HCT116 (cell line): ENCODE results near the gene PSMA3. TPM values are rescaled to one million over a fixed set of nuclear protein-coding genes. Genes with fewer than 3 reads are reported as not detected.

Experiments
- ATAC-seq: fragments of 200-7000 bp; cut with Tn5 transposase; 2 replicates; pipeline ENCODE4 v1.9.1; 2020; ENCODE audit warnings: mild to moderate bottlenecking, moderate library complexity
- BruUV-seq: library from RNA; stranded (reverse); fragments of 400-500 nt; replicated peaks from 2 replicates; lab custom pipeline; 2021; lab: Mats Ljungman, UMichigan
- CTCF ChIA-PET: fragments of 300-600 bp; sonication (Branson Sonifier 250); formaldehyde crosslinking; loops from one replicate; lab custom pipeline; 2021; ENCODE audit warnings: antibody characterized with exemption; lab: Charles Lee
- POLR2A ChIA-PET: fragments of 300-600, 350-600 bp; sonication (Branson Sonifier 250); formaldehyde crosslinking; loops from one replicate; lab custom pipeline; 2021; ENCODE audit warnings: antibody characterized with exemption; lab: Charles Lee
- RAD21 ChIA-PET, 2 experiments: fragments of 300-600 bp; sonication (Branson Sonifier 250); formaldehyde crosslinking; loops; one replicate each; lab custom pipeline; 2023; ENCODE audit warnings: low total read pairs in 2 of 2; ENCODE audit not compliant: uncharacterized antibody in 2 of 2, unreplicated experiment in 2 of 2, low non-redundant PET in 1 of 2; lab: Charles Lee
- DNase-seq: peaks from one replicate; pipeline ENCODE4 v3.0.0-alpha.2; 2010; ENCODE audit warnings: low read depth, low spot score
- H2AFZ ChIP-seq: fragments of 200-600 bp; shearing (Covaris generic), sonication (generic); 2 replicates; pipeline ENCODE4 v1.6.1; 2017; ENCODE audit warnings: low read depth, mixed run types, mixed read lengths, antibody characterized with exemption, low read length; ENCODE audit not compliant: poor library complexity, severe bottlenecking
- H3K27ac ChIP-seq: 2 replicates; pipeline ENCODE4 v1.5.1; 2012; ENCODE audit warnings: low read depth, low read length
- H3K27me3 ChIP-seq: fragments of 200-600 bp; sonication (generic); 2 replicates; pipeline ENCODE4 v1.6.1; 2016; ENCODE audit warnings: mixed run types, low read length, mixed read lengths; ENCODE audit not compliant: insufficient read depth
- H3K36me3 ChIP-seq, 2 experiments: fragments of 200-500 bp in 1 of 2; fragments of 200-600 bp in 1 of 2; sonication (Bioruptor generic) in 1 of 2; sonication (generic) in 1 of 2; 2 replicates each; pipeline versions ENCODE4 v1.5.1 to v1.6.1; 2014 to 2016; ENCODE audit warnings: low read length in 2 of 2, inconsistent platforms in 1 of 2, mixed read lengths in 1 of 2, mixed run types in 1 of 2; ENCODE audit not compliant: insufficient read depth in 2 of 2, control insufficient read depth in 1 of 2
- H3K4me1 ChIP-seq, 2 experiments: fragments of 200-600 bp in 1 of 2; sonication (generic) in 1 of 2; 2 replicates each; pipeline versions ENCODE4 v1.5.1 to v1.6.1; 2012 to 2017; ENCODE audit warnings: low read length in 2 of 2, inconsistent platforms in 1 of 2, mild to moderate bottlenecking in 1 of 2, mixed read lengths in 1 of 2, mixed run types in 1 of 2, moderate library complexity in 1 of 2; ENCODE audit not compliant: insufficient read depth in 2 of 2, control insufficient read depth in 1 of 2
- H3K4me2 ChIP-seq: fragments of 200-600 bp; sonication (generic); 2 replicates; pipeline ENCODE4 v1.6.1; 2017; ENCODE audit warnings: mixed run types, low read length, mixed read lengths
- H3K4me3 ChIP-seq, 2 experiments: fragments of 200-600 bp in 1 of 2; sonication (generic) in 1 of 2; replicated peaks in 1 of 2; 2 replicates each; pipeline ENCODE4 v1.5.1; 2011 to 2016; ENCODE audit warnings: low read length in 2 of 2, control low read depth in 1 of 2, low read depth in 1 of 2, mild to moderate bottlenecking in 1 of 2, mixed read lengths in 1 of 2, mixed run types in 1 of 2
- H3K79me2 ChIP-seq: fragments of 200-600 bp; sonication (generic); 2 replicates; pipeline ENCODE4 v1.6.1; 2017; ENCODE audit warnings: mild to moderate bottlenecking, mixed run types, low read length, moderate library complexity, mixed read lengths; ENCODE audit not compliant: insufficient read depth
- H3K9ac ChIP-seq: fragments of 200-600 bp; sonication (generic); 2 replicates; pipeline ENCODE4 v1.6.1; 2016; ENCODE audit warnings: low read length, mixed read lengths
- H3K9me2 ChIP-seq: fragments of 200-600 bp; sonication (generic), shearing (Covaris generic); 2 replicates; pipeline ENCODE4 v1.6.1; 2017; ENCODE audit warnings: mixed run types, mild to moderate bottlenecking, moderate library complexity; ENCODE audit not compliant: insufficient read depth
- H3K9me3 ChIP-seq, 2 experiments: fragments of 200-500 bp in 1 of 2; fragments of 200-600 bp in 1 of 2; sonication (Bioruptor generic) in 1 of 2; sonication (generic) in 1 of 2; 2 replicates each; pipeline ENCODE4 v1.6.1; 2014 to 2017; ENCODE audit warnings: low read length in 2 of 2, mixed read lengths in 2 of 2, inconsistent platforms in 1 of 2, low read depth in 1 of 2, mild to moderate bottlenecking in 1 of 2, mixed run types in 1 of 2, moderate library complexity in 1 of 2; ENCODE audit not compliant: control insufficient read depth in 1 of 2, insufficient read depth in 1 of 2
- H4K20me1 ChIP-seq: fragments of 200-600 bp; sonication (generic), shearing (Covaris generic); 2 replicates; pipeline ENCODE4 v1.6.1; 2017; ENCODE audit warnings: mixed run types, mild to moderate bottlenecking, moderate library complexity; ENCODE audit not compliant: insufficient read depth
- EGR1 ChIP-seq: IDR thresholded peaks from 2 replicates; pipeline ENCODE4 v1.6.1; 2012; ENCODE audit warnings: low read depth
- EZH2 ChIP-seq: fragments of 200-600 bp; sonication (generic); IDR thresholded peaks from 2 replicates; pipeline ENCODE4 v1.6.1; 2017; ENCODE audit warnings: antibody characterized with exemption, mixed run types
- EZH2phosphoT487 ChIP-seq: fragments of 200-600 bp; IDR thresholded peaks from 2 replicates; pipeline ENCODE4 v1.6.1; 2018; ENCODE audit warnings: antibody characterized with exemption, borderline replicate concordance
- FOSL1 ChIP-seq: IDR thresholded peaks from 2 replicates; pipeline ENCODE4 v1.6.1; 2012; ENCODE audit warnings: low read depth
- JUND ChIP-seq: IDR thresholded peaks from 2 replicates; pipeline ENCODE4 v1.6.1; 2012
- POLR2AphosphoS5 ChIP-seq: IDR thresholded peaks from 2 replicates; pipeline ENCODE4 v1.6.1; 2011; ENCODE audit warnings: mild to moderate bottlenecking, low read depth, low read length, moderate library complexity
- REST ChIP-seq: IDR thresholded peaks from 2 replicates; pipeline ENCODE4 v1.6.1; 2012; ENCODE audit warnings: low read depth
- SIN3A ChIP-seq: IDR thresholded peaks from 2 replicates; pipeline ENCODE4 v1.6.1; 2012; ENCODE audit warnings: low read depth
- SRF ChIP-seq: IDR thresholded peaks from 2 replicates; pipeline ENCODE4 v1.6.1; 2012; ENCODE audit warnings: low read depth
- ZFX ChIP-seq: fragments of 450-650 bp; IDR thresholded peaks from 2 replicates; pipeline ENCODE4 v1.6.1; 2017
- intact Hi-C: fragments of 100-400 bp; cut with micrococcal nuclease; formaldehyde crosslinking; loops from 2 replicates; pipeline ENCODE4 v1.10.0; 2022
- total RNA-seq: library from RNA; stranded (reverse); gene quantifications from one replicate; pipeline ENCODE4 v1.2.1, GENCODE V29; 2021; ENCODE audit not compliant: unreplicated experiment

The PSMA3 gene
- total RNA-seq, 1 experiment from 2014 or later: 267 TPM

- DNase-seq: no peak
Measured at GRCh38 chr14:58213176-58213575, 31.5 kb upstream of the PSMA3 start.

More at GRCh38 chr14:58213176-58213575, 31.5 kb upstream of the PSMA3 start:
- ChIA-PET POLR2A (interaction anchor here (0.6 kb wide), 1 partner anchor 80 kb away, joined by 5 read pairs; no protein-coding TSS in a partner anchor), RAD21 (no interaction called here), CTCF (no interaction called here)
- intact Hi-C loops: no loop called here
- BruUV-seq: no TSS peak
- Histone ChIP-seq H3K27me3 (no peaks in the 10 kb centered on the region), H3K36me3 (peaks cover 9 to 13% of the 10 kb centered on the region in 2 experiments; a peak in 3 of 4 replicates), H3K9me3 (no peaks in the 10 kb centered on the region), H3K4me1 (peaks cover 11 to 12% of the 10 kb centered on the region in 2 experiments; a peak in 3 of 4 replicates), H3K4me3 (no peak overlapping the region), H4K20me1 (no peaks in the 10 kb centered on the region), H2AFZ (no peak overlapping the region), H3K4me2 (no peak overlapping the region), H3K79me2 (no peaks in the 10 kb centered on the region), H3K9ac (no peak overlapping the region), H3K27ac (no peak overlapping the region), H3K9me2 (no peaks in the 10 kb centered on the region)
- no peak for ATAC-seq
- no peak for TF ChIP-seq FOSL1
- TF ChIP-seq SRF: no peak
- no peak for TF ChIP-seq ZFX
- TF ChIP-seq EZH2phosphoT487: no peak
- no peak for TF ChIP-seq EGR1
- TF ChIP-seq JUND: no peak
- TF ChIP-seq EZH2: no peak
- no peak for TF ChIP-seq REST
- TF ChIP-seq POLR2AphosphoS5: no peak
- TF ChIP-seq SIN3A: no peak
